UCSD-AML1 (cell line): ENCODE data around the gene DYNC1I2.
"Not testable (repeated sequence)": the region's sequence is repeated elsewhere in the genome, so short reads cannot be mapped to it uniquely, and the experiment has no call there.

Experiments used
- DNase-seq: peaks from one replicate; lab custom pipeline; 2025; ENCODE audit not compliant: unreplicated experiment; lab: John Stamatoyannopoulos, UW

DYNC1I2 gene

GRCh38 chr2:171712051-171712450, 24.8 kb downstream of the DYNC1I2 start:
- DNase-seq, result no peak

- DNase-seq, result no peak
These were observed 31.5 kb downstream of the DYNC1I2 start for GRCh38 chr2:171718720-171719119.

GRCh38 chr2:171719660-171720059, 32.4 kb downstream of the DYNC1I2 start:
- no peak for DNase-seq

GRCh38 chr2:171723716-171724683, 36.7 kb downstream of the DYNC1I2 start:
- peak; percentile 13 for DNase-seq

- DNase-seq, result no peak
These were observed 39.7 kb downstream of the DYNC1I2 start for GRCh38 chr2:171726847-171727450.

- DNase-seq, result no peak
These were observed 42.0 kb downstream of the DYNC1I2 start for GRCh38 chr2:171728989-171729951.

GRCh38 chr2:171729952-171730317, 42.7 kb downstream of the DYNC1I2 start:
- no peak for DNase-seq

GRCh38 chr2:171735991-171736710, 48.9 kb downstream of the DYNC1I2 start:
- no peak for DNase-seq

GRCh38 chr2:171741189-171741588, 53.9 kb downstream of the DYNC1I2 start:
- DNase-seq, result no peak

GRCh38 chr2:171742760-171743159, 55.5 kb downstream of the DYNC1I2 start:
- no peak for DNase-seq

GRCh38 chr2:171745141-171745540, 57.9 kb downstream of the DYNC1I2 start:
- no peak for DNase-seq

- no peak for DNase-seq
These were observed 58.5 kb downstream of the DYNC1I2 start for GRCh38 chr2:171745806-171746205.

GRCh38 chr2:171747371-171747770, 60.1 kb downstream of the DYNC1I2 start:
- DNase-seq, result no peak

GRCh38 chr2:171754254-171754939, 67.1 kb downstream of the DYNC1I2 start:
- no peak for DNase-seq

- not testable (repeated sequence) for DNase-seq
These were observed 71.5 kb downstream of the DYNC1I2 start for GRCh38 chr2:171758762-171759161.

- not testable (repeated sequence) for DNase-seq
These were observed 73.9 kb downstream of the DYNC1I2 start for GRCh38 chr2:171761176-171761575.

- DNase-seq, result no peak
These were observed 75.8 kb downstream of the DYNC1I2 start for GRCh38 chr2:171762879-171763573.

GRCh38 chr2:171763602-171764001, 76.3 kb downstream of the DYNC1I2 start:
- DNase-seq, result no peak

- DNase-seq, result no peak
These were observed 84.2 kb downstream of the DYNC1I2 start for GRCh38 chr2:171771463-171771862.
